H9 (cell line): ENCODE data around the gene ZNF683. TPM values are rescaled to one million over a fixed set of nuclear protein-coding genes. Genes with fewer than 3 reads are reported as not detected.
"Not testable (repeated sequence)": the region's sequence is repeated elsewhere in the genome, so short reads cannot be mapped to it uniquely, and the experiment has no call there.

Experiments used
- DNase-seq: peaks from one replicate; pipeline ENCODE4 v3.0.0-alpha.2; 2017
- H2AFZ ChIP-seq: one replicate; pipeline ENCODE4 v1.6.1; 2013; ENCODE audit warnings: mild to moderate bottlenecking, low read length, control low read depth, moderate library complexity
- H2AK5ac ChIP-seq: 2 replicates; pipeline ENCODE4 v1.6.1; 2013; ENCODE audit warnings: low read length, control low read depth, mixed read lengths; ENCODE audit not compliant: insufficient read length
- H2BK120ac ChIP-seq: one replicate; pipeline ENCODE4 v1.6.1; 2013; ENCODE audit warnings: low read depth, mild to moderate bottlenecking, low read length, control low read depth, inconsistent platforms; ENCODE audit not compliant: poor library complexity, severe bottlenecking
- H2BK12ac ChIP-seq: 2 replicates; pipeline ENCODE4 v1.6.1; 2013; ENCODE audit warnings: low read length, control low read depth, mixed read lengths, low read depth; ENCODE audit not compliant: insufficient read length
- H2BK15ac ChIP-seq: 2 replicates; pipeline ENCODE4 v1.6.1; 2013; ENCODE audit warnings: low read depth, low read length, control low read depth
- H2BK20ac ChIP-seq: one replicate; pipeline ENCODE4 v1.6.1; 2013; ENCODE audit warnings: low read depth, mild to moderate bottlenecking, low read length, control low read depth, inconsistent platforms; ENCODE audit not compliant: poor library complexity, severe bottlenecking
- H2BK5ac ChIP-seq: 2 replicates; pipeline ENCODE4 v1.6.1; 2013; ENCODE audit warnings: low read length, control low read depth, mixed read lengths; ENCODE audit not compliant: insufficient read length
- H3K14ac ChIP-seq: 2 replicates; pipeline ENCODE4 v1.6.1; 2013; ENCODE audit warnings: low read length, control low read depth; ENCODE audit not compliant: insufficient read depth
- H3K18ac ChIP-seq: 2 replicates; pipeline ENCODE4 v1.6.1; 2013; ENCODE audit warnings: low read depth, mild to moderate bottlenecking, mixed read lengths, low read length, control low read depth; ENCODE audit not compliant: insufficient read length
- H3K23ac ChIP-seq: 2 replicates; pipeline ENCODE4 v1.6.1; 2013; ENCODE audit warnings: low read length, control low read depth, mixed read lengths, low read depth; ENCODE audit not compliant: insufficient read length
- H3K23me2 ChIP-seq: 2 replicates; pipeline ENCODE4 v1.6.1; 2013; ENCODE audit warnings: low read depth, mild to moderate bottlenecking, mixed read lengths, low read length, control low read depth; ENCODE audit not compliant: insufficient read length, poor library complexity, severe bottlenecking
- H3K27ac ChIP-seq: 2 replicates; pipeline ENCODE4 v1.5.1; 2013; ENCODE audit warnings: low read length, control low read depth, mixed read lengths, low read depth; ENCODE audit not compliant: insufficient read length
- H3K27me3 ChIP-seq: 2 replicates; pipeline ENCODE4 v1.6.1; 2013; ENCODE audit warnings: low read length, control low read depth, inconsistent platforms; ENCODE audit not compliant: insufficient read depth
- H3K4ac ChIP-seq: 2 replicates; pipeline ENCODE4 v1.6.1; 2013; ENCODE audit warnings: low read depth, mild to moderate bottlenecking, control low read depth, inconsistent platforms, low read length, moderate library complexity
- H3K4me1 ChIP-seq: 2 replicates; pipeline ENCODE4 v1.6.1; 2013; ENCODE audit warnings: low read length, control low read depth, inconsistent platforms; ENCODE audit not compliant: insufficient read depth
- H3K4me2 ChIP-seq: 2 replicates; pipeline ENCODE4 v1.6.1; 2013; ENCODE audit warnings: low read length, control low read depth, mixed read lengths; ENCODE audit not compliant: insufficient read length, insufficient read depth
- H3K56ac ChIP-seq: 2 replicates; pipeline ENCODE4 v1.6.1; 2013; ENCODE audit warnings: low read depth, mild to moderate bottlenecking, mixed read lengths, low read length, control low read depth; ENCODE audit not compliant: insufficient read length
- H3K79me1 ChIP-seq: 2 replicates; pipeline ENCODE4 v1.6.1; 2013; ENCODE audit warnings: low read depth, mild to moderate bottlenecking, moderate library complexity, low read length, control low read depth, inconsistent platforms; ENCODE audit not compliant: insufficient read depth, poor library complexity, severe bottlenecking
- H3K79me2 ChIP-seq: 2 replicates; pipeline ENCODE4 v1.6.1; 2013; ENCODE audit warnings: low read length, control low read depth, inconsistent platforms; ENCODE audit not compliant: insufficient read depth
- H3K9ac ChIP-seq: 2 replicates; pipeline ENCODE4 v1.6.1; 2013; ENCODE audit warnings: low read length, control low read depth, mixed read lengths; ENCODE audit not compliant: insufficient read length; ENCODE audit errors: extremely low read depth
- H3K9me3 ChIP-seq: one replicate; pipeline ENCODE4 v1.6.1; 2013; ENCODE audit warnings: low read depth, low read length, inconsistent platforms; ENCODE audit not compliant: control insufficient read depth
- H3T11ph ChIP-seq: one replicate; pipeline ENCODE4 v1.6.1; 2013; ENCODE audit warnings: mild to moderate bottlenecking, low read length, control low read depth, inconsistent platforms
- H4K20me1 ChIP-seq: one replicate; pipeline ENCODE4 v1.6.1; 2013; ENCODE audit not compliant: control insufficient read depth, insufficient read length, insufficient read depth
- H4K5ac ChIP-seq: 2 replicates; pipeline ENCODE4 v1.6.1; 2013; ENCODE audit warnings: low read depth, mild to moderate bottlenecking, mixed read lengths, low read length, control low read depth; ENCODE audit not compliant: insufficient read length
- H4K8ac ChIP-seq: replicated peaks from 2 replicates; pipeline ENCODE4 v1.6.1; 2013; ENCODE audit warnings: low read length, control low read depth, mixed read lengths, low read depth; ENCODE audit not compliant: insufficient read length
- H4K91ac ChIP-seq: 2 replicates; pipeline ENCODE4 v1.6.1; 2013; ENCODE audit warnings: low read depth, mild to moderate bottlenecking, moderate library complexity, mixed read lengths, low read length, control low read depth; ENCODE audit not compliant: insufficient read length
- H3K27ac Mint-ChIP-seq, 3 experiments: 2 replicates in 2 of 3; 3 replicates in 1 of 3; pipeline ENCODE4 v1.8.0; 2020 to 2021; ENCODE audit warnings: mixed read lengths in 3 of 3, mild to moderate bottlenecking in 1 of 3, moderate library complexity in 1 of 3
- H3K27me3 Mint-ChIP-seq: 2 replicates; pipeline ENCODE4 v1.8.0; 2021; ENCODE audit warnings: low read depth, mild to moderate bottlenecking, moderate library complexity, mixed read lengths
- H3K36me3 Mint-ChIP-seq, 3 experiments: 2 replicates in 2 of 3; 3 replicates in 1 of 3; pipeline ENCODE4 v1.8.0; 2020 to 2021; ENCODE audit warnings: low read depth in 3 of 3, mixed read lengths in 3 of 3; ENCODE audit not compliant: insufficient read depth in 1 of 3
- H3K4me1 Mint-ChIP-seq, 2 experiments: 2 replicates each; pipeline ENCODE4 v1.8.0; 2020; ENCODE audit warnings: mixed read lengths in 2 of 2
- H3K4me3 Mint-ChIP-seq, 2 experiments: 2 replicates in 1 of 2; 3 replicates in 1 of 2; pipeline ENCODE4 v1.8.0; 2020 to 2021; ENCODE audit warnings: mild to moderate bottlenecking in 2 of 2, mixed read lengths in 2 of 2, moderate library complexity in 1 of 2
- H3K9me3 Mint-ChIP-seq, 2 experiments: 2 replicates in 1 of 2; 3 replicates in 1 of 2; pipeline ENCODE4 v1.8.0; 2020; ENCODE audit warnings: mild to moderate bottlenecking in 2 of 2, mixed read lengths in 2 of 2, moderate library complexity in 1 of 2
- WGBS: extraction: QIAGEN DNeasy Blood & Tissue Kit; methylation state at CpG from one replicate; pipeline ENCODE4 v1.1.7; 2013; ENCODE audit warnings: missing lambda C conversion rate, low lambda C conversion rate, mixed read lengths; ENCODE audit not compliant: insufficient read length; ENCODE audit errors: extremely low coverage; 5-methylcytosine and 5-hydroxymethylcytosine counted together
- total RNA-seq: library from RNA; stranded (reverse); gene quantifications from 2 replicates; pipeline ENCODE4 v1.2.1, GENCODE V29; 2021
- TF ChIP-seq, protein P1 (sequence below): fragments of 200-600 bp; sonication (generic); conservative IDR thresholded peaks from 3 replicates; pipeline ENCODE4 v1.8.0; 2021; ENCODE audit warnings: antibody characterized with exemption, mild to moderate bottlenecking

The ZNF683 gene
- total RNA-seq, 1 experiment from 2014 or later: not detected

DNA sequence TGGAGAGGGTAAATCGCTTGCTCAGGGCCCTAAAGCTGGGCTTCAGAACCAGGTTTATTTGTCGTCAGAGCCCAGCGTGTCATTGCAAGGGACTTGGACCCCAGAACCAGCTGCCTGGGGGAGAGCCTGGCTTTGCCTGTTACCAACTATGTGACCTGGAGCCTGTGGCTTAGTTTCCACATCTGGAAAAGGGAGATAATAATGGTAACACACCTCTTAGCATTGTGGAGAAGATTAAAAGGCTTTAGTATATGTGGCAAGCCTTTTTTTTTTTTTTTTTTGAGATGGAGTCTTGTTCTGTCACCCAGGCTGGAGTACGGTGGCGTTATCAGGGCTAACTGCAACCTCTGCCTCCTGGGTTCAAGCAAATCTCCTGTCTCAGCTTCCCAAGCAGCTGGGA lies 42.3 kb downstream of the ZNF683 start:
- Mint-ChIP-seq H3K4me3 (no peak overlapping the region), H3K36me3 (peaks cover 4 to 22% (median 22%) of the 10 kb centered on the region in 3 experiments; a peak in 6 of 7 replicates), H3K27ac (no peak overlapping the region; a peak in 1 of 7 replicates), H3K9me3 (no peaks in the 10 kb centered on the region), H3K27me3 (no peaks in the 10 kb centered on the region; the same call in 1 of the 2 replicates), H3K4me1 (peaks cover 7 to 12% of the 10 kb centered on the region in 2 experiments)
- no peak overlapping the region for H3K56ac ChIP-seq
- H2BK15ac ChIP-seq: no peak overlapping the region
- no peak overlapping the region for H4K5ac ChIP-seq
- no peak overlapping the region for H4K91ac ChIP-seq
- no peaks in the 10 kb centered on the region for H3K23me2 ChIP-seq
- H3K14ac ChIP-seq: no peak overlapping the region
- H2BK20ac ChIP-seq: no peak overlapping the region
- no peaks in the 10 kb centered on the region for H3K79me2 ChIP-seq
- H2BK5ac ChIP-seq: no peak overlapping the region
- no peaks in the 10 kb centered on the region for H3K9me3 ChIP-seq
- no peak overlapping the region for H3K27ac ChIP-seq
- no peak overlapping the region for H3T11ph ChIP-seq
- no peak overlapping the region for H3K9ac ChIP-seq
- H3K4ac ChIP-seq: no peak overlapping the region
- TF ChIP-seq, protein P1, sequence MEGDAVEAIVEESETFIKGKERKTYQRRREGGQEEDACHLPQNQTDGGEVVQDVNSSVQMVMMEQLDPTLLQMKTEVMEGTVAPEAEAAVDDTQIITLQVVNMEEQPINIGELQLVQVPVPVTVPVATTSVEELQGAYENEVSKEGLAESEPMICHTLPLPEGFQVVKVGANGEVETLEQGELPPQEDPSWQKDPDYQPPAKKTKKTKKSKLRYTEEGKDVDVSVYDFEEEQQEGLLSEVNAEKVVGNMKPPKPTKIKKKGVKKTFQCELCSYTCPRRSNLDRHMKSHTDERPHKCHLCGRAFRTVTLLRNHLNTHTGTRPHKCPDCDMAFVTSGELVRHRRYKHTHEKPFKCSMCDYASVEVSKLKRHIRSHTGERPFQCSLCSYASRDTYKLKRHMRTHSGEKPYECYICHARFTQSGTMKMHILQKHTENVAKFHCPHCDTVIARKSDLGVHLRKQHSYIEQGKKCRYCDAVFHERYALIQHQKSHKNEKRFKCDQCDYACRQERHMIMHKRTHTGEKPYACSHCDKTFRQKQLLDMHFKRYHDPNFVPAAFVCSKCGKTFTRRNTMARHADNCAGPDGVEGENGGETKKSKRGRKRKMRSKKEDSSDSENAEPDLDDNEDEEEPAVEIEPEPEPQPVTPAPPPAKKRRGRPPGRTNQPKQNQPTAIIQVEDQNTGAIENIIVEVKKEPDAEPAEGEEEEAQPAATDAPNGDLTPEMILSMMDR: no peak
- H3K79me1 ChIP-seq: no peaks in the 10 kb centered on the region
- no peaks in the 10 kb centered on the region for H3K27me3 ChIP-seq
- H2AFZ ChIP-seq: no peak overlapping the region
- DNase-seq: no peak
- H2AK5ac ChIP-seq: no peak overlapping the region
- no peak overlapping the region for H3K18ac ChIP-seq
- H2BK120ac ChIP-seq: no peak overlapping the region
- no peak overlapping the region for H2BK12ac ChIP-seq
- no peaks in the 10 kb centered on the region for H4K20me1 ChIP-seq
- H3K4me1 ChIP-seq: no peaks in the 10 kb centered on the region; the same call in 1 of the 2 replicates
- no peak overlapping the region for H4K8ac ChIP-seq
- H3K4me2 ChIP-seq: no peak overlapping the region
- no CpG with 5 or more reads among the region's 5 CpGs for WGBS
- H3K23ac ChIP-seq: no peak overlapping the region

DNA sequence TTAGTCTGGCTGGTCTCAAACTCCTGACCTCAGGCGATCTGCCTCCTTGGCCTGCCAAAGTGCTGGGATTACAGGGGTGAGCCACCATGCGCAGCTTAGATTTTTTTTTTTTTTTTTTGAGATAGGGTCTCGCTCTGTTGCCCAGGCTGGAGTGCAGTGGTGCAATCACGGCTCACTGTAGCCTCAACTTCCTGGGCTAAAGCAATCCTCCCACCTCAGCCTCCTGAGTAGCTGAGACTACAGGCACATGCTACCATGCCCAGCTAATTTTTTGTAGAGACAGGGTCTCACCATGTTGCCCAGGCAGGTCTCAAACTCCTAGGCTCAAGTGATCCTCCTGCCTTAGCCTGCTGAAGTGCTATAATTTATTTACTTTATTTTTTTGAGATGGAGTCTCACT lies 43.2 kb downstream of the ZNF683 start:
- not testable (repeated sequence) for DNase-seq, H2BK15ac ChIP-seq, H3K23me2 ChIP-seq, H3K4me1 ChIP-seq, H3K56ac ChIP-seq, H3K23ac ChIP-seq, H4K8ac ChIP-seq, H3K4me3 Mint-ChIP-seq, H3K9me3 ChIP-seq, H2AFZ ChIP-seq, H3K27ac Mint-ChIP-seq, H3K79me1 ChIP-seq, H2BK120ac ChIP-seq, H3T11ph ChIP-seq, H3K4ac ChIP-seq, H3K27me3 ChIP-seq, H3K27ac ChIP-seq, H2AK5ac ChIP-seq, H2BK5ac ChIP-seq, H3K4me2 ChIP-seq, H4K5ac ChIP-seq, H2BK12ac ChIP-seq, H3K14ac ChIP-seq, H3K4me1 Mint-ChIP-seq, H3K27me3 Mint-ChIP-seq, H4K91ac ChIP-seq, H4K20me1 ChIP-seq, H3K9ac ChIP-seq, H2BK20ac ChIP-seq, H3K79me2 ChIP-seq, H3K9me3 Mint-ChIP-seq, H3K18ac ChIP-seq
- H3K36me3 Mint-ChIP-seq: peaks cover 6 to 31% (median 30%) of the 10 kb centered on the region in 3 experiments; a peak in 6 of 7 replicates
- WGBS: no CpG with 5 or more reads among the region's 4 CpGs
